ENCODE results near the gene LRRC36.
"Not testable (repeated sequence)": the region's sequence is repeated elsewhere in the genome, so short reads cannot be mapped to it uniquely, and the experiment has no call there.

Gene LRRC36

GRCh38 chr16:67359540-67360269 lies 33.1 kb downstream of the LRRC36 start:
- not testable (repeated sequence) for H3K9ac ChIP-seq (ENCODE audit: low read depth, low read length, poor library complexity); H2BK12ac ChIP-seq (ENCODE audit: low read length); H3K4me1 ChIP-seq (ENCODE audit: control insufficient read depth in 2 of 2, insufficient read depth in 1 of 2, low read depth in 1 of 2, low read length in 2 of 2); H4K8ac ChIP-seq (ENCODE audit: low read depth, low read length); H2BK5ac ChIP-seq (ENCODE audit: low read length); H3K14ac ChIP-seq (ENCODE audit: low read length); H2AFZ ChIP-seq (ENCODE audit: low read length); H3K79me1 ChIP-seq (ENCODE audit: low read depth, low read length); H3K27ac ChIP-seq (replicated peaks; ENCODE audit: low read length); H3K9me3 ChIP-seq (replicated peaks in 1 of 2; ENCODE audit: control insufficient read depth in 2 of 2, insufficient read depth in 1 of 2, low read depth in 1 of 2, low read length in 2 of 2); H4K91ac ChIP-seq (ENCODE audit: low read depth, low read length, poor library complexity); H3K4ac ChIP-seq (ENCODE audit: low read length); H3K4me3 ChIP-seq (ENCODE audit: low read length in 2 of 2); DNase-seq (ENCODE audit: low spot score); H3K23ac ChIP-seq (ENCODE audit: low read depth, low read length, poor library complexity); H2BK120ac ChIP-seq (ENCODE audit: low read depth, low read length); H3K18ac ChIP-seq (ENCODE audit: low read length); H3K36me3 ChIP-seq (replicated peaks in 1 of 2; ENCODE audit: control insufficient read depth in 2 of 2, insufficient read depth in 2 of 2, low read length in 2 of 2); H3K4me2 ChIP-seq (ENCODE audit: insufficient read depth, low read length, poor library complexity, severe bottlenecking); H2AK5ac ChIP-seq (ENCODE audit: low read depth, low read length); H2BK15ac ChIP-seq (ENCODE audit: low read length)
- peaks cover 0 to 37% (median 0%) of the 10 kb centered on the region in 3 experiments for H3K27me3 ChIP-seq (ENCODE audit: control insufficient read depth in 3 of 3, insufficient read depth in 3 of 3, low read depth in 1 of 3, low read length in 3 of 3)
- WGBS, 2 donors (ENCODE audit: extremely low coverage in 2 of 2, insufficient read length in 2 of 2, insufficient replicate concordance in 1 of 2): no CpG with 5 or more reads among the region's 8 CpGs

GRCh38 chr16:67361038-67361437 lies 34.4 kb downstream of the LRRC36 start:
- no peak overlapping the region for H2BK12ac ChIP-seq (ENCODE audit: low read length)
- H4K91ac ChIP-seq (ENCODE audit: low read depth, low read length, poor library complexity): no peak overlapping the region
- no peak overlapping the region for H3K9ac ChIP-seq (ENCODE audit: low read depth, low read length, poor library complexity)
- H3K4me3 ChIP-seq (ENCODE audit: low read length in 2 of 2): no peak overlapping the region
- H2BK5ac ChIP-seq (ENCODE audit: low read length): no peak overlapping the region
- H3K23ac ChIP-seq (ENCODE audit: low read depth, low read length, poor library complexity): no peak overlapping the region
- no peak overlapping the region for H3K4ac ChIP-seq (ENCODE audit: low read length)
- H2BK120ac ChIP-seq (ENCODE audit: low read depth, low read length): no peak overlapping the region
- H3K9me3 ChIP-seq (replicated peaks in 1 of 2; ENCODE audit: control insufficient read depth in 2 of 2, insufficient read depth in 1 of 2, low read depth in 1 of 2, low read length in 2 of 2): no peaks in the 10 kb centered on the region
- H3K4me2 ChIP-seq (ENCODE audit: insufficient read depth, low read length, poor library complexity, severe bottlenecking): no peak overlapping the region
- H3K27ac ChIP-seq (replicated peaks; ENCODE audit: low read length): no peak overlapping the region
- peaks cover 2 to 4% of the 10 kb centered on the region in 2 donors for H3K4me1 ChIP-seq (ENCODE audit: control insufficient read depth in 2 of 2, insufficient read depth in 1 of 2, low read depth in 1 of 2, low read length in 2 of 2)
- no peak overlapping the region for H2BK15ac ChIP-seq (ENCODE audit: low read length)
- peaks cover 0 to 38% (median 0%) of the 10 kb centered on the region in 3 experiments for H3K27me3 ChIP-seq (ENCODE audit: control insufficient read depth in 3 of 3, insufficient read depth in 3 of 3, low read depth in 1 of 3, low read length in 3 of 3)
- H4K8ac ChIP-seq (ENCODE audit: low read depth, low read length): no peak overlapping the region
- no CpG with 5 or more reads among the region's 3 CpGs for WGBS, 2 donors (ENCODE audit: extremely low coverage in 2 of 2, insufficient read length in 2 of 2, insufficient replicate concordance in 1 of 2)
- no peak overlapping the region for H2AK5ac ChIP-seq (ENCODE audit: low read depth, low read length)
- no peak for DNase-seq (ENCODE audit: low spot score)
- no peak overlapping the region for H2AFZ ChIP-seq (ENCODE audit: low read length)
- H3K79me1 ChIP-seq (ENCODE audit: low read depth, low read length): no peaks in the 10 kb centered on the region
- no peak overlapping the region for H3K14ac ChIP-seq (ENCODE audit: low read length)
- H3K36me3 ChIP-seq (replicated peaks in 1 of 2; ENCODE audit: control insufficient read depth in 2 of 2, insufficient read depth in 2 of 2, low read length in 2 of 2): no peaks in the 10 kb centered on the region
- no peak overlapping the region for H3K18ac ChIP-seq (ENCODE audit: low read length)

- H3K27me3 ChIP-seq (ENCODE audit: control insufficient read depth in 3 of 3, insufficient read depth in 3 of 3, low read depth in 1 of 3, low read length in 3 of 3): peaks cover 0 to 40% (median 2%) of the 10 kb centered on the region in 3 experiments
- H3K27ac ChIP-seq (replicated peaks; ENCODE audit: low read length): no peak overlapping the region
These were observed 38.1 kb downstream of the LRRC36 start for GRCh38 chr16:67364600-67365235.

GRCh38 chr16:67370661-67371060 lies 44.0 kb downstream of the LRRC36 start:
- H3K23ac ChIP-seq (ENCODE audit: low read depth, low read length, poor library complexity): no peak overlapping the region
- H2BK120ac ChIP-seq (ENCODE audit: low read depth, low read length): no peak overlapping the region
- no peak overlapping the region for H4K8ac ChIP-seq (ENCODE audit: low read depth, low read length)
- no peak overlapping the region for H3K4ac ChIP-seq (ENCODE audit: low read length)
- no peak overlapping the region for H2AFZ ChIP-seq (ENCODE audit: low read length)
- H3K27ac ChIP-seq (replicated peaks; ENCODE audit: low read length): no peak overlapping the region
- no peak overlapping the region for H2BK12ac ChIP-seq (ENCODE audit: low read length)
- no peaks in the 10 kb centered on the region for H3K36me3 ChIP-seq (replicated peaks in 1 of 2; ENCODE audit: control insufficient read depth in 2 of 2, insufficient read depth in 2 of 2, low read length in 2 of 2)
- no peak overlapping the region for H3K9ac ChIP-seq (ENCODE audit: low read depth, low read length, poor library complexity)
- no peak overlapping the region for H3K4me3 ChIP-seq (ENCODE audit: low read length in 2 of 2)
- H3K14ac ChIP-seq (ENCODE audit: low read length): no peak overlapping the region
- H2BK5ac ChIP-seq (ENCODE audit: low read length): no peak overlapping the region
- no CpG with 5 or more reads among the region's 4 CpGs for WGBS, 2 donors (ENCODE audit: extremely low coverage in 2 of 2, insufficient read length in 2 of 2, insufficient replicate concordance in 1 of 2)
- H2BK15ac ChIP-seq (ENCODE audit: low read length): no peak overlapping the region
- H3K4me1 ChIP-seq (ENCODE audit: control insufficient read depth in 2 of 2, insufficient read depth in 1 of 2, low read depth in 1 of 2, low read length in 2 of 2): no peaks in the 10 kb centered on the region
- no peak overlapping the region for H3K4me2 ChIP-seq (ENCODE audit: insufficient read depth, low read length, poor library complexity, severe bottlenecking)
- no peak overlapping the region for H4K91ac ChIP-seq (ENCODE audit: low read depth, low read length, poor library complexity)
- H2AK5ac ChIP-seq (ENCODE audit: low read depth, low read length): no peak overlapping the region
- H3K27me3 ChIP-seq (ENCODE audit: control insufficient read depth in 3 of 3, insufficient read depth in 3 of 3, low read depth in 1 of 3, low read length in 3 of 3): peaks cover 0 to 23% (median 2%) of the 10 kb centered on the region in 3 experiments
- no peak for DNase-seq (ENCODE audit: low spot score)
- H3K9me3 ChIP-seq (replicated peaks in 1 of 2; ENCODE audit: control insufficient read depth in 2 of 2, insufficient read depth in 1 of 2, low read depth in 1 of 2, low read length in 2 of 2): no peaks in the 10 kb centered on the region
- H3K18ac ChIP-seq (ENCODE audit: low read length): no peak overlapping the region
- H3K79me1 ChIP-seq (ENCODE audit: low read depth, low read length): no peaks in the 10 kb centered on the region

More at GRCh38 chr16:67364600-67365235, 38.1 kb downstream of the LRRC36 start:
- no peak overlapping the region for H2BK12ac ChIP-seq (ENCODE audit: low read length)
- peaks cover 2 to 4% of the 10 kb centered on the region in 2 donors for H3K4me1 ChIP-seq (ENCODE audit: control insufficient read depth in 2 of 2, insufficient read depth in 1 of 2, low read depth in 1 of 2, low read length in 2 of 2)
- no peak overlapping the region for H3K23ac ChIP-seq (ENCODE audit: low read depth, low read length, poor library complexity)
- H4K8ac ChIP-seq (ENCODE audit: low read depth, low read length): no peak overlapping the region
- H2BK5ac ChIP-seq (ENCODE audit: low read length): no peak overlapping the region
- no peak overlapping the region for H3K4me2 ChIP-seq (ENCODE audit: insufficient read depth, low read length, poor library complexity, severe bottlenecking)
- no peak overlapping the region for H4K91ac ChIP-seq (ENCODE audit: low read depth, low read length, poor library complexity)
- no peak overlapping the region for H2AK5ac ChIP-seq (ENCODE audit: low read depth, low read length)
- no peaks in the 10 kb centered on the region for H3K79me1 ChIP-seq (ENCODE audit: low read depth, low read length)
- H3K14ac ChIP-seq (ENCODE audit: low read length): no peak overlapping the region
- H2BK120ac ChIP-seq (ENCODE audit: low read depth, low read length): no peak overlapping the region
- DNase-seq (ENCODE audit: low spot score): no peak
- H3K9ac ChIP-seq (ENCODE audit: low read depth, low read length, poor library complexity): no peak overlapping the region
- no peaks in the 10 kb centered on the region for H3K36me3 ChIP-seq (replicated peaks in 1 of 2; ENCODE audit: control insufficient read depth in 2 of 2, insufficient read depth in 2 of 2, low read length in 2 of 2)
- no peaks in the 10 kb centered on the region for H3K9me3 ChIP-seq (replicated peaks in 1 of 2; ENCODE audit: control insufficient read depth in 2 of 2, insufficient read depth in 1 of 2, low read depth in 1 of 2, low read length in 2 of 2)
- no peak overlapping the region for H3K4ac ChIP-seq (ENCODE audit: low read length)
- no peak overlapping the region for H2AFZ ChIP-seq (ENCODE audit: low read length)
- no peak overlapping the region for H3K18ac ChIP-seq (ENCODE audit: low read length)
- H3K4me3 ChIP-seq (ENCODE audit: low read length in 2 of 2): no peak overlapping the region
- no peak overlapping the region for H2BK15ac ChIP-seq (ENCODE audit: low read length)

All from neuronal stem cell (in vitro differentiated cells).